ENCODE results near the gene PRMT9.

DNA sequence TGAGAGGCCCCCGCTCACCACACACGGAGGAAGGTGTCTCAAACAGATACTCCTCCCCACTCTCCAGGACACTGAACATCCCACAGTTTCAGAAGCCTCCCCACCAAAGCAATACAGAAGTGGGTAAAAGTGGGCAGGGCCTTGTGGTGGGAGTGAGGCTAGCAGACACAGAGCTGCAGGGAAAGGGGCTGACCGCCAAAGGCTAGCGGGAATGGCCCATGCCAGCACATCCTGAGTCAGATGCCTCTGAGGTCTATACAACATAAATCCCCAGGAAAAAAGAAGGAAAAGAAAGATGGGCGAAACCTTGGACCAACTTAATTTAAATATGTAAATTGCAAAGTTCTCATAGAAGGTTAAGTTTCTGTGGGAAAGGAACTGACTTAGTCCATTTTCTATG lies 26.0 kb upstream of the PRMT9 start:
- TF ChIP-seq FOXM1 (IDR thresholded peaks at IDR 0.05; ENCODE audit: low read depth) (no peak), FOXM1 (CRISPR knock-in tag; IDR thresholded peaks at IDR 0.05; ENCODE audit: low read depth) (no peak), SMAD4 (CRISPR knock-in tag; conservative IDR thresholded peaks at IDR 0.05) (no peak), ZBED1 (IDR thresholded peaks at IDR 0.05) (no peak), EZH2 (IDR thresholded peaks at IDR 0.05; ENCODE audit: borderline replicate concordance, low read depth, low read length) (no peak), MGA (IDR thresholded peaks at IDR 0.05) (no peak), POLR2A (conservative IDR thresholded peaks at IDR 0.05) (no peak), PTBP1 (IDR thresholded peaks at IDR 0.05; ENCODE audit: low read depth, low read length) (no peak), RUNX1 (IDR thresholded peaks at IDR 0.05; ENCODE audit: low read depth) (no peak), NR3C1 (CRISPR knock-in tag; IDR thresholded peaks at IDR 0.05) (no peak), ZBTB7A (IDR thresholded peaks at IDR 0.05; ENCODE audit: borderline replicate concordance, control insufficient read depth, low read depth, low read length) (no peak), ZNF311 (CRISPR knock-in tag; IDR thresholded peaks at IDR 0.05) (no peak), NR0B1 (IDR thresholded peaks at IDR 0.05; ENCODE audit: partially characterized antibody) (no peak)
- TF ChIP-seq, protein P1, sequence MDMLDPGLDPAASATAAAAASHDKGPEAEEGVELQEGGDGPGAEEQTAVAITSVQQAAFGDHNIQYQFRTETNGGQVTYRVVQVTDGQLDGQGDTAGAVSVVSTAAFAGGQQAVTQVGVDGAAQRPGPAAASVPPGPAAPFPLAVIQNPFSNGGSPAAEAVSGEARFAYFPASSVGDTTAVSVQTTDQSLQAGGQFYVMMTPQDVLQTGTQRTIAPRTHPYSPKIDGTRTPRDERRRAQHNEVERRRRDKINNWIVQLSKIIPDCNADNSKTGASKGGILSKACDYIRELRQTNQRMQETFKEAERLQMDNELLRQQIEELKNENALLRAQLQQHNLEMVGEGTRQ (CRISPR knock-in tag; IDR thresholded peaks at IDR 0.05): no peak
- TF ChIP-seq, protein P2, sequence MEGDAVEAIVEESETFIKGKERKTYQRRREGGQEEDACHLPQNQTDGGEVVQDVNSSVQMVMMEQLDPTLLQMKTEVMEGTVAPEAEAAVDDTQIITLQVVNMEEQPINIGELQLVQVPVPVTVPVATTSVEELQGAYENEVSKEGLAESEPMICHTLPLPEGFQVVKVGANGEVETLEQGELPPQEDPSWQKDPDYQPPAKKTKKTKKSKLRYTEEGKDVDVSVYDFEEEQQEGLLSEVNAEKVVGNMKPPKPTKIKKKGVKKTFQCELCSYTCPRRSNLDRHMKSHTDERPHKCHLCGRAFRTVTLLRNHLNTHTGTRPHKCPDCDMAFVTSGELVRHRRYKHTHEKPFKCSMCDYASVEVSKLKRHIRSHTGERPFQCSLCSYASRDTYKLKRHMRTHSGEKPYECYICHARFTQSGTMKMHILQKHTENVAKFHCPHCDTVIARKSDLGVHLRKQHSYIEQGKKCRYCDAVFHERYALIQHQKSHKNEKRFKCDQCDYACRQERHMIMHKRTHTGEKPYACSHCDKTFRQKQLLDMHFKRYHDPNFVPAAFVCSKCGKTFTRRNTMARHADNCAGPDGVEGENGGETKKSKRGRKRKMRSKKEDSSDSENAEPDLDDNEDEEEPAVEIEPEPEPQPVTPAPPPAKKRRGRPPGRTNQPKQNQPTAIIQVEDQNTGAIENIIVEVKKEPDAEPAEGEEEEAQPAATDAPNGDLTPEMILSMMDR (IDR thresholded peaks at IDR 0.05 in 2 of 3, conservative IDR thresholded peaks at IDR 0.05 in 1 of 3; ENCODE audit: insufficient read depth in 2 of 3, low read depth in 1 of 3, low read length in 3 of 3): no peak

Measured in K562 (cell line).